ENCODE data around the gene PTH2. TPM values are rescaled to one million over a fixed set of nuclear protein-coding genes. Genes with fewer than 3 reads are reported as not detected.
"Not testable (repeated sequence)": the region's sequence is repeated elsewhere in the genome, so short reads cannot be mapped to it uniquely, and the experiment has no call there.

The PTH2 gene
- total RNA-seq, 1 donor from 2014 or later = not detected

GRCh38 chr19:49456326-49456725, 33.1 kb upstream of the PTH2 start:
- no peaks in the 10 kb centered on the region for H3K9me3 Mint-ChIP-seq
- no peak overlapping the region for H3K4me3 Mint-ChIP-seq
- intact Hi-C loops (cut with micrococcal nuclease) = no loop called here
- H3K36me3 Mint-ChIP-seq (ENCODE audit: low read depth) = peaks cover 16% of the 10 kb centered on the region
- no peak overlapping the region for H3K27ac Mint-ChIP-seq
- no peak for DNase-seq
- H3K27me3 Mint-ChIP-seq = no peaks in the 10 kb centered on the region
- peaks cover 22% of the 10 kb centered on the region for H3K4me1 Mint-ChIP-seq

GRCh38 chr19:49455773-49456172, 32.5 kb upstream of the PTH2 start:
- intact Hi-C loops (cut with micrococcal nuclease) = no loop called here
- Mint-ChIP-seq H3K4me1 (peaks cover 22% of the 10 kb centered on the region), H3K9me3 (no peaks in the 10 kb centered on the region), H3K27ac (no peak overlapping the region), H3K36me3 (ENCODE audit: low read depth) (peaks cover 17% of the 10 kb centered on the region), H3K27me3 (no peaks in the 10 kb centered on the region), H3K4me3 (no peak overlapping the region)
- DNase-seq = no peak

- DNase-seq = no peak
- Mint-ChIP-seq H3K9me3 (no peaks in the 10 kb centered on the region), H3K4me1 (peaks cover 33% of the 10 kb centered on the region), H3K27ac (peak overlapping the region; percentile 100), H3K4me3 (peak overlapping the region; percentile 91), H3K27me3 (no peaks in the 10 kb centered on the region), H3K36me3 (ENCODE audit: low read depth) (peaks cover 32% of the 10 kb centered on the region)
- intact Hi-C loops (cut with micrococcal nuclease) = loop anchor here (1.0 to 5.0 kb wide), 7 partner anchors 10 to 816 kb away; partner anchors contain the start of genes DBP, FLT3LG, PRMT1 and RPL13A
Measured at GRCh38 chr19:49453757-49454240, 30.6 kb upstream of the PTH2 start.

GRCh38 chr19:49453013-49453756, 29.9 kb upstream of the PTH2 start, which contains the start of gene ALDH16A1:
ALDH16A1 (plus strand) TSS chr19:49453225; CDS start chr19:49453332, 107 bp downstream.
- H3K9me3 Mint-ChIP-seq = no peaks in the 10 kb centered on the region
- H3K36me3 Mint-ChIP-seq (ENCODE audit: low read depth) = peaks cover 36% of the 10 kb centered on the region
- intact Hi-C loops (cut with micrococcal nuclease) = loop anchor here (1.0 to 5.0 kb wide), 7 partner anchors 10 to 816 kb away; partner anchors contain the start of genes DBP, FLT3LG, PRMT1 and RPL13A
- DNase-seq = peak; percentile 99
- peaks cover 39% of the 10 kb centered on the region for H3K4me1 Mint-ChIP-seq
- peak within 1 kb of the TSS; percentile 91 for H3K4me3 Mint-ChIP-seq
- no peaks in the 10 kb centered on the region for H3K27me3 Mint-ChIP-seq
- peak within 1 kb of the TSS; percentile 100 for H3K27ac Mint-ChIP-seq

GRCh38 chr19:49451430-49452181, 28.4 kb upstream of the PTH2 start, which contains the start of gene PIH1D1:
PIH1D1 (minus strand) TSS chr19:49451814; CDS start chr19:49451574, 240 bp downstream.
- peak; percentile 98 for DNase-seq
- Mint-ChIP-seq H3K4me3 (peak within 1 kb of the TSS; percentile 91), H3K36me3 (ENCODE audit: low read depth) (peaks cover 40% of the 10 kb centered on the region), H3K4me1 (peaks cover 38% of the 10 kb centered on the region), H3K9me3 (no peaks in the 10 kb centered on the region), H3K27me3 (no peaks in the 10 kb centered on the region), H3K27ac (peak within 1 kb of the TSS; percentile 100)
- intact Hi-C loops (cut with micrococcal nuclease) = loop anchor here (1.0 to 5.0 kb wide), 6 partner anchors 19 to 814 kb away; partner anchors contain the start of genes DBP, PRMT1, RPL13A and RPS11

GRCh38 chr19:49450405-49450804, 27.2 kb upstream of the PTH2 start:
- intact Hi-C loops (cut with micrococcal nuclease) = loop anchor here (5.0 kb wide), 3 partner anchors 37 to 813 kb away; partner anchors contain the start of genes DBP, RPL13A, RRAS and SCAF1
- H3K4me1 Mint-ChIP-seq = peaks cover 39% of the 10 kb centered on the region

GRCh38 chr19:49448432-49448786, 25.2 kb upstream of the PTH2 start:
- H3K27ac Mint-ChIP-seq = peak overlapping the region; percentile 39
- peaks cover 49% of the 10 kb centered on the region for H3K36me3 Mint-ChIP-seq (ENCODE audit: low read depth)
- no peaks in the 10 kb centered on the region for H3K27me3 Mint-ChIP-seq

More at GRCh38 chr19:49450405-49450804, 27.2 kb upstream of the PTH2 start:
- H3K4me3 Mint-ChIP-seq = peak overlapping the region; percentile 91
- peaks cover 44% of the 10 kb centered on the region for H3K36me3 Mint-ChIP-seq (ENCODE audit: low read depth)
- no peaks in the 10 kb centered on the region for H3K27me3 Mint-ChIP-seq
- no peak for DNase-seq
- H3K9me3 Mint-ChIP-seq = no peaks in the 10 kb centered on the region
- peak overlapping the region; percentile 100 for H3K27ac Mint-ChIP-seq

GRCh38 chr19:49447485-49448431, 24.5 kb upstream of the PTH2 start:
- peaks cover under 1% of the 10 kb centered on the region for H3K27me3 Mint-ChIP-seq
- no peak overlapping the region for H3K4me3 Mint-ChIP-seq
- no peak overlapping the region for H3K27ac Mint-ChIP-seq
- DNase-seq = peak; percentile 72
- intact Hi-C loops (cut with micrococcal nuclease) = no loop called here
- peaks cover 49% of the 10 kb centered on the region for H3K4me1 Mint-ChIP-seq
- H3K36me3 Mint-ChIP-seq (ENCODE audit: low read depth) = peaks cover 49% of the 10 kb centered on the region
- no peaks in the 10 kb centered on the region for H3K9me3 Mint-ChIP-seq

More at GRCh38 chr19:49448432-49448786, 25.2 kb upstream of the PTH2 start:
- intact Hi-C loops (cut with micrococcal nuclease) = no loop called here
- peaks cover 49% of the 10 kb centered on the region for H3K4me1 Mint-ChIP-seq
- H3K9me3 Mint-ChIP-seq = no peaks in the 10 kb centered on the region
- no peak overlapping the region for H3K4me3 Mint-ChIP-seq
- DNase-seq = no peak

GRCh38 chr19:49445997-49446396, 22.8 kb upstream of the PTH2 start:
- Mint-ChIP-seq H3K9me3 (no peaks in the 10 kb centered on the region), H3K27ac (no peak overlapping the region), H3K4me3 (no peak overlapping the region), H3K36me3 (ENCODE audit: low read depth) (peaks cover 42% of the 10 kb centered on the region), H3K27me3 (peaks cover 15% of the 10 kb centered on the region), H3K4me1 (peaks cover 54% of the 10 kb centered on the region)
- DNase-seq = no peak
- intact Hi-C loops (cut with micrococcal nuclease) = no loop called here

GRCh38 chr19:49444100-49444700, 21.0 kb upstream of the PTH2 start:
- peak overlapping the region; percentile 88 for H3K27ac Mint-ChIP-seq
- not testable (repeated sequence) for DNase-seq, H3K9me3 Mint-ChIP-seq
- H3K36me3 Mint-ChIP-seq (ENCODE audit: low read depth) = peaks cover 28% of the 10 kb centered on the region
- H3K4me1 Mint-ChIP-seq = peaks cover 47% of the 10 kb centered on the region
- H3K4me3 Mint-ChIP-seq = peak overlapping the region; percentile 89
- intact Hi-C loops (cut with micrococcal nuclease) = loop anchor here (5.0 kb wide), 1 partner anchor 217 kb away; no protein-coding TSS in a partner anchor
- peaks cover 33% of the 10 kb centered on the region for H3K27me3 Mint-ChIP-seq

GRCh38 chr19:49443366-49444099, 20.3 kb upstream of the PTH2 start:
- Mint-ChIP-seq H3K9me3 (no peaks in the 10 kb centered on the region), H3K27me3 (peaks cover 39% of the 10 kb centered on the region), H3K36me3 (ENCODE audit: low read depth) (peaks cover 22% of the 10 kb centered on the region), H3K4me3 (peak overlapping the region; percentile 89), H3K4me1 (peaks cover 45% of the 10 kb centered on the region), H3K27ac (peak overlapping the region; percentile 88)
- intact Hi-C loops (cut with micrococcal nuclease) = loop anchor here (1.0 to 5.0 kb wide), 5 partner anchors 10 to 216 kb away; partner anchors contain the start of gene ALDH16A1
- DNase-seq = peak; percentile 98

Measured in activated CD4-positive, alpha-beta T cell treated with anti-CD3 and anti-CD28 coated beads, Interleukin-2, amount 10 ng/mL, durations not matched to agents 24 days and 14 days (primary cell).